Lower leg skin (tissue), 3 donors: ENCODE measurements around the gene SLAIN2.

ENCODE experiments used
- CTCF ChIP-seq, 3 donors: fragments of 450-650 bp; IDR thresholded peaks; one replicate each; pipeline ENCODE4 v1.5.1; 2016; ENCODE audit warnings: antibody characterized with exemption in 3 of 3, mild to moderate bottlenecking in 3 of 3, moderate library complexity in 2 of 3
- POLR2A ChIP-seq, 2 donors: fragments of 450-650 bp; IDR thresholded peaks; one replicate each; pipeline ENCODE4 v1.6.1; 2016 to 2017; ENCODE audit warnings: antibody characterized with exemption in 2 of 2, mild to moderate bottlenecking in 1 of 2, moderate library complexity in 1 of 2

GRCh38 chr4:48421101-48421500, 79.8 kb downstream of the SLAIN2 start:
- TF ChIP-seq CTCF (IDR thresholded peaks at IDR 0.05) (no peak), POLR2A (IDR thresholded peaks at IDR 0.05) (no peak)
